Upper lobe of right lung (tissue), 1 donor: ENCODE results near the gene CGNL1. TPM values are rescaled to one million over a fixed set of nuclear protein-coding genes. Genes with fewer than 3 reads are reported as not detected.

ENCODE experiments used
- ATAC-seq: fragments of 200-7000 bp; cut with Tn5 transposase; one replicate; pipeline ENCODE4 v1.9.1; 2020; ENCODE audit warnings: mild to moderate bottlenecking, moderate library complexity
- DNase-seq: peaks from one replicate; pipeline ENCODE4 v3.0.0-alpha.2; 2020
- H3K27ac ChIP-seq: fragments of 200-600 bp; one replicate; pipeline ENCODE4 v1.8.0; 2022
- H3K27me3 ChIP-seq: fragments of 200-600 bp; one replicate; pipeline ENCODE4 v1.8.0; 2022; ENCODE audit warnings: mild to moderate bottlenecking
- H3K36me3 ChIP-seq: fragments of 200-600 bp; one replicate; pipeline ENCODE4 v1.8.0; 2022
- H3K4me1 ChIP-seq: fragments of 200-600 bp; one replicate; pipeline ENCODE4 v1.8.0; 2022
- H3K4me3 ChIP-seq: fragments of 200-600 bp; one replicate; pipeline ENCODE4 v1.8.0; 2022; ENCODE audit warnings: mild to moderate bottlenecking
- H3K9me3 ChIP-seq: fragments of 200-600 bp; one replicate; pipeline ENCODE4 v1.8.0; 2022
- CTCF ChIP-seq: fragments of 200-600 bp; IDR thresholded peaks from one replicate; pipeline ENCODE4 v1.8.0; 2022; ENCODE audit warnings: antibody characterized with exemption
- intact Hi-C: fragments of 100-400 bp; cut with DNase I; formaldehyde crosslinking; loops from one replicate; pipeline ENCODE4 v1.11.0; 2022
- total RNA-seq: library from RNA; stranded (reverse); fragmentation: NEBNext Ultra II Directional; extraction: Animal tissue kit (Norgen Biotek cat#: 25700); gene quantifications from one replicate; pipeline ENCODE4 v1.2.1, GENCODE V29; 2021
- donor health status: DM: no; HTN: yes; CAD: no; lungs with severe emphysema.

The CGNL1 gene
- total RNA-seq, 1 donor from 2014 or later, result 54.9 TPM

GRCh38 chr15:57567891-57568290 is 191.6 kb downstream of the CGNL1 start:
- H3K27ac ChIP-seq, result no peak overlapping the region
- ATAC-seq (no peak), DNase-seq (no peak)
- no peaks in the 10 kb centered on the region for H3K9me3 ChIP-seq
- TF ChIP-seq CTCF, result no peak
- intact Hi-C loops, result no loop called here
- H3K4me3 ChIP-seq, result no peak overlapping the region
- no peaks in the 10 kb centered on the region for H3K27me3 ChIP-seq
- H3K36me3 ChIP-seq, result no peaks in the 10 kb centered on the region
- no peaks in the 10 kb centered on the region for H3K4me1 ChIP-seq

GRCh38 chr15:57568299-57568698 is 192.0 kb downstream of the CGNL1 start:
- Histone ChIP-seq H3K36me3 (no peaks in the 10 kb centered on the region), H3K4me3 (no peak overlapping the region), H3K4me1 (no peaks in the 10 kb centered on the region), H3K27me3 (no peaks in the 10 kb centered on the region), H3K9me3 (no peaks in the 10 kb centered on the region), H3K27ac (no peak overlapping the region)
- no peak for ATAC-seq
- no peak for TF ChIP-seq CTCF
- intact Hi-C loops, result no loop called here
- no peak for DNase-seq

GRCh38 chr15:57570340-57570739 is 194.0 kb downstream of the CGNL1 start:
- intact Hi-C loops, result no loop called here
- Histone ChIP-seq H3K27ac (no peak overlapping the region), H3K4me1 (no peaks in the 10 kb centered on the region), H3K36me3 (no peaks in the 10 kb centered on the region), H3K27me3 (no peaks in the 10 kb centered on the region), H3K9me3 (no peaks in the 10 kb centered on the region), H3K4me3 (no peak overlapping the region)
- no peak for TF ChIP-seq CTCF
- ATAC-seq, result no peak
- DNase-seq, result no peak

- ATAC-seq (no peak), DNase-seq (no peak)
- Histone ChIP-seq H3K36me3 (no peaks in the 10 kb centered on the region), H3K4me3 (no peak overlapping the region), H3K27ac (no peak overlapping the region), H3K4me1 (no peaks in the 10 kb centered on the region), H3K27me3 (no peaks in the 10 kb centered on the region), H3K9me3 (no peaks in the 10 kb centered on the region)
- TF ChIP-seq CTCF, result no peak
- intact Hi-C loops, result no loop called here
Observed at GRCh38 chr15:57570994-57571393, 194.7 kb downstream of the CGNL1 start.

GRCh38 chr15:57571725-57572124 is 195.4 kb downstream of the CGNL1 start:
- no peaks in the 10 kb centered on the region for H3K36me3 ChIP-seq
- DNase-seq (no peak), ATAC-seq (no peak)
- H3K9me3 ChIP-seq, result no peaks in the 10 kb centered on the region
- no peak overlapping the region for H3K4me3 ChIP-seq
- intact Hi-C loops, result no loop called here
- H3K4me1 ChIP-seq, result no peaks in the 10 kb centered on the region
- no peaks in the 10 kb centered on the region for H3K27me3 ChIP-seq
- no peak overlapping the region for H3K27ac ChIP-seq
- TF ChIP-seq CTCF, result no peak

GRCh38 chr15:57572468-57572867 is 196.2 kb downstream of the CGNL1 start:
- H3K4me3 ChIP-seq, result no peak overlapping the region
- no peaks in the 10 kb centered on the region for H3K36me3 ChIP-seq
- no peaks in the 10 kb centered on the region for H3K9me3 ChIP-seq
- intact Hi-C loops, result no loop called here
- no peaks in the 10 kb centered on the region for H3K27me3 ChIP-seq
- DNase-seq (no peak), ATAC-seq (no peak)
- no peak for TF ChIP-seq CTCF
- no peak overlapping the region for H3K27ac ChIP-seq
- no peaks in the 10 kb centered on the region for H3K4me1 ChIP-seq
